Measurements from ENCODE around the gene TUBA4A.
"Not testable (repeated sequence)": the region's sequence is repeated elsewhere in the genome, so short reads cannot be mapped to it uniquely, and the experiment has no call there.

The TUBA4A gene

GRCh38 chr2:219266886-219267285 lies 13.2 kb upstream of the TUBA4A start:
- DNase-seq, result no peak

GRCh38 chr2:219266232-219266631 lies 12.5 kb upstream of the TUBA4A start:
- no peak for DNase-seq

- DNase-seq, result no peak
Observed at GRCh38 chr2:219261024-219261855, 7.5 kb upstream of the TUBA4A start.

GRCh38 chr2:219258942-219259341 lies 5.2 kb upstream of the TUBA4A start:
- DNase-seq, result not testable (repeated sequence)

GRCh38 chr2:219254590-219255201 lies 978 bp upstream of the TUBA4A start:
- DNase-seq, result peak; percentile 22

- DNase-seq, result peak; percentile 35
Observed at GRCh38 chr2:219252900-219253752, 592 bp downstream of the TUBA4A start, which contains the start of gene TUBA4B. TSS of gene TUBA4B (plus strand) at chr2:219253243. CDS start at chr2:219253408, 165 bp downstream.

- DNase-seq, result no peak
Observed at GRCh38 chr2:219252570-219252899, 1.2 kb downstream of the TUBA4A start.

- no peak for DNase-seq
Observed at GRCh38 chr2:219252084-219252483, 1.6 kb downstream of the TUBA4A start.

- DNase-seq, result no peak
Observed at GRCh38 chr2:219251656-219252055, 2.1 kb downstream of the TUBA4A start.

- DNase-seq, result no peak
Observed at GRCh38 chr2:219250049-219250781, 3.5 kb downstream of the TUBA4A start.

GRCh38 chr2:219249203-219249980 lies 4.3 kb downstream of the TUBA4A start:
- DNase-seq, result no peak

GRCh38 chr2:219248845-219249202 lies 4.9 kb downstream of the TUBA4A start:
- no peak for DNase-seq

- peak; percentile 49 for DNase-seq
Observed at GRCh38 chr2:219247678-219248642, 5.8 kb downstream of the TUBA4A start.

GRCh38 chr2:219246559-219246958 lies 7.2 kb downstream of the TUBA4A start:
- DNase-seq, result no peak

- no peak for DNase-seq
Observed at GRCh38 chr2:219245899-219246230, 7.9 kb downstream of the TUBA4A start.

- peak; percentile 88 for DNase-seq
Observed at GRCh38 chr2:219245148-219245898, 8.4 kb downstream of the TUBA4A start, which contains the start of the genes GLB1L and STK16. TSS of gene GLB1L (minus strand) at chr2:219245444. CDS start at chr2:219243573, 1,871 bp downstream. TSS of gene STK16 (plus strand) at chr2:219245479. CDS start at chr2:219246000, 521 bp downstream.

GRCh38 chr2:219244789-219245147 lies 8.9 kb downstream of the TUBA4A start:
- no peak for DNase-seq

- no peak for DNase-seq
Observed at GRCh38 chr2:219243291-219243761, 10.4 kb downstream of the TUBA4A start.

GRCh38 chr2:219234331-219234730 lies 19.4 kb downstream of the TUBA4A start:
- no peak for DNase-seq

- DNase-seq, result peak; percentile 47
Observed at GRCh38 chr2:219230059-219230540, 23.6 kb downstream of the TUBA4A start.
